Ectodermal cell (in vitro differentiated cells): ENCODE data around the gene LOC128125822.

Experiments used
- H3K27ac ChIP-seq: 2 replicates; pipeline ENCODE4 v1.7.0; 2013; ENCODE audit warnings: mild to moderate bottlenecking, low read depth, low read length; ENCODE audit not compliant: insufficient read depth, poor library complexity, severe bottlenecking
- H3K27me3 ChIP-seq: 2 replicates; pipeline ENCODE4 v1.7.0; 2013; ENCODE audit warnings: mild to moderate bottlenecking, low read length; ENCODE audit not compliant: insufficient read depth, control insufficient read depth, poor library complexity, severe bottlenecking
- H3K36me3 ChIP-seq: one replicate; pipeline ENCODE4 v1.7.0; 2013; ENCODE audit warnings: low read length; ENCODE audit not compliant: control insufficient read depth, insufficient read depth
- H3K4me1 ChIP-seq: one replicate; pipeline ENCODE4 v1.7.0; 2013; ENCODE audit warnings: low read length; ENCODE audit not compliant: control insufficient read depth, insufficient read depth
- H3K4me3 ChIP-seq: 2 replicates; pipeline ENCODE4 v1.7.0; 2013; ENCODE audit warnings: low read depth, low read length, control low read depth; ENCODE audit not compliant: insufficient read depth
- H3K9me3 ChIP-seq: 2 replicates; pipeline ENCODE4 v1.7.0; 2013; ENCODE audit warnings: mild to moderate bottlenecking, low read length, moderate library complexity; ENCODE audit not compliant: control insufficient read depth
- WGBS, 2 experiments: methylation state at CpG; one replicate each; pipeline ENCODE4 v1.1.7; 2013; ENCODE audit warnings: missing lambda C conversion rate in 2 of 2; 5-methylcytosine and 5-hydroxymethylcytosine counted together

Gene LOC128125822

DNA sequence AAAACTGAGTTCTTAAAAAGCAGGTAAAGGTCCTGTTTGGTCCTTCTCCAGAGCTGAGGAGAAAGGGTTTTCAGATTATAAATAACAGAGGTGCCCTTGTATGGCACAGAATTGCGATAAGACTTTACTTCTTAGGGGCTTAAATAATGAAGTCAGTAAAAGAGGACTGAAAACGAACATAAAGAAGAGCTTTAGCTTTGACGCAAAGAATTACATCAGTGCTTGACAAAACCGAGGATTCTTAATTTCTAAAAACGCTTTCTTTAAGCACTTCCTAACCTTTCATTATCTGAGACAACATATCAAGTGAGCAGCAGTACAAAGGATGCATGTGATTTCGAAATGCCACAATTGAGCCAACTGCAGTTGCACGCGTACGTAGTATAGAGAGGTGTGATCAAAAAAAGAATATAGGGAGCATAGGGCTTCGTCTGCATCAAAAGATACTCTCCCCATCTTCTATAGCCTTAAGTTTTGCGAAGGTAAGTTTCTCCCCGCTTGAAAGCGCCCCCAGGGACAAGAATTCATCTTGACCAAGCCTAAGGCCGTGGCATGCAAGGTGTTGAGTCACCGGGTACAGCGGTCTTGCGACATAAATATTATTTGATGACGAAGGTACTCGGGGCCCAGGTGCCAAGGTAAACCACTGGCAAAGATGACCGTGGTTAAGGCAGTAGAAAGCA is 778 bp upstream of the LOC128125822 start:
- H3K36me3 ChIP-seq: peaks cover 3% of the 10 kb centered on the region
- peaks cover 7% of the 10 kb centered on the region for H3K4me1 ChIP-seq
- 21 to 22% methylated on average over 20 of the region's 20 CpGs for WGBS, 2 experiments
- no peaks in the 10 kb centered on the region for H3K9me3 ChIP-seq
- H3K27me3 ChIP-seq: no peaks in the 10 kb centered on the region
- peak overlapping the region; percentile 92 for H3K4me3 ChIP-seq
- peak overlapping the region; percentile 89 for H3K27ac ChIP-seq

DNA sequence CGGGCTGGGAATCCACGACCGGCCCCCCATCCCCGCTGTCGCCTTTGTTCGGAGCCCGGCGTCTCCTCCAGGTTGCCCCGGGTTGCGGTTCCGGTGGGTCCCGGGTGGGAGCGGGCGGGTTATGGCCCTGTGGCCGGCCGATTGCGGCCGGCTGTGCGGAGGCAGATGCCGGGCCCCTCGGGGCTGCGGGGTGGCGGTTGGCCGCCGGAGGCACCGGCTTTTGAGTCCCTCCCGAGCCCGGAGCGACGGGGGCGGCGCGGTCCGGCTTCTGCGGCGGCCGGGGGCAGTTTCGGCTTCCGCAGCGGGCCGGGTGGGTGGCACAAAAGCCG is 431 bp downstream of the LOC128125822 start:
- H3K36me3 ChIP-seq: peaks cover 14% of the 10 kb centered on the region
- WGBS, 2 experiments: 0% methylated on average over 42 of the region's 42 CpGs
- H3K27ac ChIP-seq: peak overlapping the region; percentile 94
- peaks cover 7% of the 10 kb centered on the region for H3K4me1 ChIP-seq
- H3K9me3 ChIP-seq: no peaks in the 10 kb centered on the region
- no peaks in the 10 kb centered on the region for H3K27me3 ChIP-seq
- peak overlapping the region; percentile 92 for H3K4me3 ChIP-seq

DNA sequence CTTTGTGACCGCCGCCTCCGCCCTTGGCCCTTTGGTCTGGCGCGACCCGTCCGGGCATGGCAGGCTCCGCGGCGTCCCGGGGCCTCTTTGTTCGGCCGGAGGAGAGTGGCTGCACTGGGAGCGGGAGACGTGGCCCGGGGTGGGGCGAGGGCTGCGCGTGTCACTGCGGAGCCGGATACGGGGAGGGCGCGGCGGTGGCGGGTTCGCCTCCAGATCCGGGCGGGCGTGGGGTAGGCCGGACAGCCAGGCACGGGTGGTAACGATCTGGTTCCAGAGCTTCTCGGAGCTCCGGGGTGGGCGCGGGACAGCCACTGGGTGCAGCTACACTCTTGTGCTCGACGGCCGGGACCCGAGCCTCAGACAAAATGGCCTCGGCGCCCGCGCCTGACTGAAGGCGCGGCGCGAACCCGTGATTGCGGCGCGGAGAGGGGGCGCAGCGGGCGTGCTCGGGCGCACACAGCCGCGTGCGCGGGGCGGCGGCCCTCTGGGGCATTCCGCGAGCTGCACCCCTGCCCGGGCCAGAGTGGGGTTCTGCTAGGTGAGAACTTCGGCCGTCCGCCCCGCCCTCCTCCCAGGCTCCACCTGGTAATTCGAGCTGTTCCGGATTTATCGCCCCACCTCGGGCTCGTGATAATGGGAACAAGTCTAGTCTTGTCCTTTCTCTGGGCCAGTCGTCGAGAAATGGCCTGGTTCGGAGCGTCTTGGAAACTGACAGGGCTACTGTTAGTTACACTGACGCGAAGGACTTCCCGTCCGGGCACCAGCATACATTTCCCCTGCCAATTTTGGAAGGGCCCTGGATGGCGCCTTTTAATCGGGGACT is 1.0 kb downstream of the LOC128125822 start:
- peak overlapping the region; percentile 92 for H3K4me3 ChIP-seq
- WGBS, 2 experiments: 0% methylated on average over 86 of the region's 86 CpGs
- peak overlapping the region; percentile 94 for H3K27ac ChIP-seq
- no peaks in the 10 kb centered on the region for H3K9me3 ChIP-seq
- no peaks in the 10 kb centered on the region for H3K27me3 ChIP-seq
- H3K4me1 ChIP-seq: peaks cover 7% of the 10 kb centered on the region
- peaks cover 14% of the 10 kb centered on the region for H3K36me3 ChIP-seq

DNA sequence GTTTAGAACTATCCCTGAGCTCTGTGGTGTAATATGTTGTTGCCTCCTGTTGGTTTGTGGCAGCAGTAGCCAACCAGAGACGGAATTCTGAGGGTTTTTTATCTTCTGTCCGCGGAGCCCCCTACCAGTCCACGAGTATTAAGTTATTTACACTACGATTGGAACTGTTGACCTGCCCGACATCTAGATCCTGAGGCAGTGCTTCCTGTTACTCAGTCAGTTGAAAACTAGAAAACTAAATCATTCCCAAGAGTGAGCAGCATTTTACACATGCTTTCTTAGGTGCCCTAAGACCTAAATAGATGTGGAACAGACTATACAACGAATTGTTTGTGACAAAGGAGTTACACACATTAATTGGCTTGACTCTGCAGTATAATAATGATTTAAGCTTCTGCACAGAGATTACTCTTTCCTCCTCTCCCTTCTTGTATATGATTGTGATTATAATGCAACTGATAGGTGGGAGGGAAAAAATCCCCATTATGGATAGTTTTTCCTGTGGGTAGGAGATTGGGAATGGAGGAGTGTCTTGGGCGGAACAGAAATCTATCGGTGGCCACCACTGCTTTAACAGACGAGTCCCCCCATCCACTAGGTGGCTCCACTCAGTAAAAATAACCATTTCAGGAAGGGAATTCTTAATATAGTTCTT is 1.7 kb downstream of the LOC128125822 start:
- Histone ChIP-seq H3K36me3 (peaks cover 20% of the 10 kb centered on the region), H3K4me1 (peaks cover 7% of the 10 kb centered on the region), H3K4me3 (peak overlapping the region; percentile 92), H3K9me3 (no peaks in the 10 kb centered on the region), H3K27ac (peak overlapping the region; percentile 94), H3K27me3 (no peaks in the 10 kb centered on the region)
- WGBS, 2 experiments: 8% methylated on average over 10 of the region's 10 CpGs

DNA sequence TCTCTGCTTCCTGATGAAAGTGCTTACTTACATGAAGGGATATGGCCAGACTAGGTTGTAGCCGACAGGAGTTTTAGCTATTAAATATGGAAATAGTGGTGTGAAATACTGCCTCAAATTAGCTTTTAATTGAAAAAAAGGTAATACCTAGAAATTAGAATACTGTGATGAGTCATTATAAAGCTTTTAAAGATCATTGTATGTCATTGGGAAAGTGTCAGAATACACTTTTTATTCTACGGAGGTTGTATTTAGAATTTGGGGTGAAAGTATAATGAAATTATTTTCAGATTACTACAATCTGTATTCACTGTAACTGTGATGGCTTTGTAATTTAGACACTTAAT is 2.2 kb downstream of the LOC128125822 start:
- Histone ChIP-seq H3K27ac (no peak overlapping the region), H3K9me3 (no peaks in the 10 kb centered on the region), H3K4me3 (peak overlapping the region; percentile 92), H3K27me3 (no peaks in the 10 kb centered on the region), H3K4me1 (peaks cover 7% of the 10 kb centered on the region), H3K36me3 (peaks cover 24% of the 10 kb centered on the region)
- WGBS, 2 experiments: 53 to 68% methylated on average over 1 to 2 of the region's 2 CpGs

DNA sequence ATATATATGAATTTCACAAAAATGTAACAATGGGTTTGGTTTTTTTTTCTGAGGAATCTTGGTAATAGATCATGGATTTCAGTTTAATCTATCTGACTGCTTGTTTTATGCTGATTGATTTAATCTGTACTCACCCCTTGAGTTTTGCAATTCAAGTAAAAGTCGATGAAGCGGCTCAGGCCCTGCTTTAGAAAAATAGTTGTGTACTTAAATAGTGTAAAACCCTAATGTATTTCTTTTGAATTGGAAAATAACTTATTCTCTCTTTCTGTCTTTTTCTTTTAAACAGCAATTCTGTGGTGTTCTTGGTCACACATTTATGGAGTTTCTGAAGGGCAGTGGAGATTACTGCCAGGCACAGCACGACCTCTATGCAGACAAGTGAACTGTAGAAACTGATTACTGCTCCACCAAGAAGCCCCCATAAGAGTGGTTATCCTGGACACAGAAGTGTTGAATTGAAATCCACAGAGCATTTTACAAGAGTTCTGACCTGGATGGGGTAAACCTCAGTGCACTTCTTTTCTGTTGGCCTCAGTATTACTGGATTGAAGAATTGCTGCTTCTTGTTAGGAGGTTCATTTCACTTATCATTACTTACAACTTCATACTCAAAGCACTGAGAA is 4.0 kb downstream of the LOC128125822 start:
- Histone ChIP-seq H3K27me3 (no peaks in the 10 kb centered on the region), H3K9me3 (no peaks in the 10 kb centered on the region), H3K4me1 (peaks cover 7% of the 10 kb centered on the region), H3K4me3 (no peak overlapping the region), H3K36me3 (peaks cover 38% of the 10 kb centered on the region), H3K27ac (no peak overlapping the region)
- 95 to 98% methylated on average over 3 of the region's 3 CpGs for WGBS, 2 experiments

DNA sequence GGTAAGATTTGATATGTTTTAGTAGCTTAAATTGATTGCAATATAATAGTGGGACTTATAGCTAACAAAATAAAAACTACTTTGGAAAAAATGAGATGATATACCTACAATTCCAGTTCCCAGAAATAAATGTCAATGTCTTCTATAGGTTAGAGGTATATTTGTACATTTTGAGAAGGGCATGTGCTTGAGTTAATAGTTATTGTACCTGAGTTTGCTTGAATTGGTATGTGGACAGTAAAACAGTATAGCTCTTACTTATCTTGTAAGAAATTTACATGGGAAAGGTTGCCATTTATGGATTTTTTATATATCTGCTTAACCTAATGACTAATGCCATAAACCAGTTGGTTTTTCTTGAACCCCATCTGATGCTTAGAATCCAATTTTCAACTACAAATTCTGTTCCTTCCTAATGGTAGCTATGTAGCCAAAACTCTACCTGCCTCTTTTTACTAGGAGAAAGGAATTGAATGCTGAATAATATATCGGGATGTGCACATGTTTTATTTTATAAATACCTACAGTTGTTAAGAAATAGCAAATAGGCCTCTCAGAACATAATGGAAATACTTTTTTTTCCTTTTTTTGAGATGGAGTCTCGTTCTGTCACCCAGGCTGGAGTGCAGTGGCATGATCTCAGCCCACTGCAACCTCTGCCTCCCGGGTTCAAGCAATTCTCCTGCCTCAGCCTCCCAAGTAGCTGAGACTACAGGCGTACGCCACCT is 4.9 kb downstream of the LOC128125822 start:
- 92 to 98% methylated on average over 4 of the region's 5 CpGs for WGBS, 2 experiments
- H3K27me3 ChIP-seq: no peaks in the 10 kb centered on the region
- peaks cover 7% of the 10 kb centered on the region for H3K4me1 ChIP-seq
- H3K9me3 ChIP-seq: no peaks in the 10 kb centered on the region
- no peak overlapping the region for H3K27ac ChIP-seq
- H3K4me3 ChIP-seq: no peak overlapping the region
- peaks cover 38% of the 10 kb centered on the region for H3K36me3 ChIP-seq

DNA sequence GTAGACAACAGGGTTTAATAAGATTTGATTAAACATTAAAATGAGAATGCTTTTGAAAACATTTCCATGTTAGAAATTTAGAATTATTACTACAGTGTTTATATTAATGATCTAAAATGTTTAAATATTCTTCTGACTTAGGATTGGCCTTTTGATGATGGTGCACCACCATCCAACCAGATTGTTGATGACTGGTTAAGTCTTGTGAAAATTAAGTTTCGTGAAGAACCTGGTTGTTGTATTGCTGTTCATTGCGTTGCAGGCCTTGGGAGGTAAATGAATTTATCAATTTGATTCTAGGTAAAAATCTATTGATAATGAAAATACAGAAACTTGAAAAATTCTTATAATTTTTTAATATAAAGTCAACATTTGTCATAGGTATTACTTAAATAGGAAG is 6.5 kb downstream of the LOC128125822 start:
- Histone ChIP-seq H3K9me3 (no peaks in the 10 kb centered on the region), H3K4me1 (peaks cover 7% of the 10 kb centered on the region), H3K36me3 (peaks cover 38% of the 10 kb centered on the region), H3K4me3 (no peak overlapping the region), H3K27ac (no peak overlapping the region), H3K27me3 (no peaks in the 10 kb centered on the region)
- WGBS, 2 experiments: 92 to 95% methylated on average over 1 to 2 of the region's 2 CpGs

DNA sequence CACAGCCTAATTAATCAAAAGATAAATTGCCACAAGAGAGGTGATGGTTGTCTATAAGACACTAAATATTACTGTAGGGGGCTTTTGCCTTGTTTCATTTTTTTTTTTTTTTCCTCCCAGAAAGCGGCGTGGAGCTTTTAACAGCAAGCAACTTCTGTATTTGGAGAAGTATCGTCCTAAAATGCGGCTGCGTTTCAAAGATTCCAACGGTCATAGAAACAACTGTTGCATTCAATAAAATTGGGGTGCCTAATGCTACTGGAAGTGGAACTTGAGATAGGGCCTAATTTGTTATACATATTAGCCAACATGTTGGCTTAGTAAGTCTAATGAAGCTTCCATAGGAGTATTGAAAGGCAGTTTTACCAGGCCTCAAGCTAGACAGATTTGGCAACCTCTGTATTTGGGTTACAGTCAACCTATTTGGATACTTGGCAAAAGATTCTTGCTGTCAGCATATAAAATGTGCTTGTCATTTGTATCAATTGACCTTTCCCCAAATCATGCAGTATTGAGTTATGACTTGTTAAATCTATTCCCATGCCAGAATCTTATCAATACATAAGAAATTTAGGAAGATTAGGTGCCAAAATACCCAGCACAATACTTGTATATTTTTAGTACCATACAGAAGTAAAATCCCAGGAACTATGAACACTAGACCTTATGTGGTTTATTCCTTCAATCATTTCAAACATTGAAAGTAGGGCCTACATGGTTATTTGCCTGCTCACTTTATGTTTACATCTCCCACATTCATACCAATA is 7.8 kb downstream of the LOC128125822 start:
- H3K4me3 ChIP-seq: no peak overlapping the region
- H3K36me3 ChIP-seq: peaks cover 38% of the 10 kb centered on the region
- 98 to 99% methylated on average over 6 of the region's 6 CpGs for WGBS, 2 experiments
- H3K9me3 ChIP-seq: no peaks in the 10 kb centered on the region
- no peak overlapping the region for H3K27ac ChIP-seq
- no peaks in the 10 kb centered on the region for H3K4me1 ChIP-seq
- no peaks in the 10 kb centered on the region for H3K27me3 ChIP-seq
